ENCODE data around the gene EPHA4.

The EPHA4 gene

GRCh38 chr2:221388891-221389290 lies 183.2 kb downstream of the EPHA4 start:
- DNase-seq: no peak

- DNase-seq: no peak
Observed at GRCh38 chr2:221385716-221386115, 186.4 kb downstream of the EPHA4 start.

- no peak for DNase-seq
Observed at GRCh38 chr2:221381928-221382488, 190.1 kb downstream of the EPHA4 start.

- DNase-seq: no peak
Observed at GRCh38 chr2:221380686-221381085, 191.4 kb downstream of the EPHA4 start.

- no peak for DNase-seq
Observed at GRCh38 chr2:221380062-221380461, 192.0 kb downstream of the EPHA4 start.

GRCh38 chr2:221377597-221377996 lies 194.5 kb downstream of the EPHA4 start:
- DNase-seq: no peak

- DNase-seq: no peak
Observed at GRCh38 chr2:221377066-221377465, 195.0 kb downstream of the EPHA4 start.

GRCh38 chr2:221374234-221374633 lies 197.9 kb downstream of the EPHA4 start:
- no peak for DNase-seq

- DNase-seq: no peak
Observed at GRCh38 chr2:221372907-221373306, 199.2 kb downstream of the EPHA4 start.

- DNase-seq: no peak
Observed at GRCh38 chr2:221372159-221372884, 199.8 kb downstream of the EPHA4 start.

GRCh38 chr2:221371347-221371746 lies 200.8 kb downstream of the EPHA4 start:
- DNase-seq: no peak

GRCh38 chr2:221370857-221371211 lies 201.3 kb downstream of the EPHA4 start:
- no peak for DNase-seq

GRCh38 chr2:221370076-221370856 lies 201.8 kb downstream of the EPHA4 start:
- no peak for DNase-seq

All from hippocampal formation (tissue), 2 donors.